K562 (cell line): ENCODE data around the gene SRRM4. TPM values are rescaled to one million over a fixed set of nuclear protein-coding genes. Genes with fewer than 3 reads are reported as not detected.

ENCODE experiments used
- ATAC-seq: fragments of 200-7000 bp; cut with Tn5 transposase; 3 replicates; pipeline ENCODE4 v1.9.1; 2020; ENCODE audit warnings: moderate library complexity
- BruUV-seq: library from RNA; stranded (reverse); fragments of 400-500 nt; replicated peaks from 2 replicates; lab custom pipeline; 2021; lab: Mats Ljungman, UMichigan
- CTCF ChIA-PET: fragments of 300-600 bp; formaldehyde crosslinking; extraction: SDS; loops from one replicate; lab custom pipeline; 2021; ENCODE audit warnings: low intra/inter-chr PET ratio; lab: Yijun Ruan, JAX
- POLR2A ChIA-PET: fragments of 300-600, 350-650 bp; sonication (Branson Sonifier 250); formaldehyde crosslinking; extraction: SDS; loops from one replicate; lab custom pipeline; 2021; ENCODE audit warnings: antibody characterized with exemption, inconsistent platforms; lab: Yijun Ruan, JAX
- DNase-seq, 4 experiments: peaks; one replicate each; pipeline versions ENCODE4 v3.0.0 to v3.0.0-alpha.2; 2011 to 2018; ENCODE audit warnings: low spot score in 3 of 4, mixed read lengths in 3 of 4; ENCODE audit errors: extremely low read depth in 1 of 4
- FAIRE-seq: peaks from 2 replicates; lab custom pipeline; 2011; peaks lifted over from hg19 to GRCh38; lab: Jason Lieb, UNC
- H2AFZ ChIP-seq: 2 replicates; pipeline ENCODE4 v1.6.0; 2011; ENCODE audit warnings: low read depth, low read length, control low read depth, inconsistent platforms
- H3K27ac ChIP-seq: fragments of 200-600 bp; 3 replicates; pipeline ENCODE4 v1.8.0; 2011; ENCODE audit warnings: low read depth, mild to moderate bottlenecking, control low read depth, inconsistent platforms, low read length, moderate library complexity, mixed read lengths; ENCODE audit errors: extremely low read depth
- H3K27me3 ChIP-seq, 2 experiments: fragments of 300-600 bp in 1 of 2; 2 replicates in 1 of 2; 3 replicates in 1 of 2; pipeline versions ENCODE4 v1.6.0 to v1.8.0; 2011; ENCODE audit warnings: inconsistent platforms in 2 of 2, low read length in 2 of 2, mild to moderate bottlenecking in 1 of 2, mixed read lengths in 1 of 2, moderate library complexity in 1 of 2; ENCODE audit not compliant: control insufficient read depth in 2 of 2, insufficient read depth in 2 of 2
- H3K36me3 ChIP-seq: fragments of 300-600 bp; 3 replicates; pipeline ENCODE4 v1.8.0; 2011; ENCODE audit warnings: mild to moderate bottlenecking, low read length, inconsistent platforms; ENCODE audit not compliant: control insufficient read depth, insufficient read depth
- H3K4me1 ChIP-seq, 2 experiments: fragments of 200-600 bp in 1 of 2; replicated peaks in 1 of 2; 2 replicates in 1 of 2; 3 replicates in 1 of 2; pipeline versions ENCODE4 v1.5.1 to v1.8.0; 2011; ENCODE audit warnings: inconsistent platforms in 2 of 2, low read length in 2 of 2, mild to moderate bottlenecking in 1 of 2, mixed read lengths in 1 of 2, moderate library complexity in 1 of 2; ENCODE audit not compliant: control insufficient read depth in 2 of 2, insufficient read depth in 2 of 2
- H3K4me2 ChIP-seq: 2 replicates; pipeline ENCODE4 v1.6.1; 2011; ENCODE audit warnings: low read length, control low read depth, inconsistent platforms, mixed read lengths; ENCODE audit not compliant: insufficient read depth
- H3K4me3 ChIP-seq: fragments of 200-600 bp; sonication (generic), shearing (Covaris generic); 2 replicates; pipeline ENCODE4 v1.5.1; 2016; ENCODE audit warnings: control low read depth, inconsistent platforms
- H3K79me2 ChIP-seq: fragments of 200-600 bp; 3 replicates; pipeline ENCODE4 v1.8.0; 2011; ENCODE audit warnings: low read length, inconsistent platforms; ENCODE audit not compliant: control insufficient read depth, insufficient read depth
- H3K9ac ChIP-seq, 2 experiments: 2 replicates each; pipeline versions ENCODE4 v1.6.0 to v1.6.1; 2011; ENCODE audit warnings: low read depth in 2 of 2, low read length in 2 of 2, control low read depth in 1 of 2, inconsistent platforms in 1 of 2, mild to moderate bottlenecking in 1 of 2, mixed read lengths in 1 of 2; ENCODE audit not compliant: insufficient read depth in 1 of 2
- H3K9me1 ChIP-seq: one replicate; pipeline ENCODE4 v1.6.0; 2011; ENCODE audit warnings: inconsistent platforms, mild to moderate bottlenecking, low read length, moderate library complexity; ENCODE audit not compliant: control insufficient read depth, insufficient read depth
- H3K9me3 ChIP-seq: replicated peaks from 2 replicates; pipeline ENCODE4 v1.5.1; 2011; ENCODE audit warnings: low read depth, low read length, inconsistent platforms; ENCODE audit not compliant: control insufficient read depth, insufficient read depth
- H4K20me1 ChIP-seq: replicated peaks from 2 replicates; pipeline ENCODE4 v1.6.1; 2011; ENCODE audit warnings: low read length, inconsistent platforms, mixed read lengths; ENCODE audit not compliant: control insufficient read depth, insufficient read depth
- ARHGAP35 ChIP-seq: fragments of 450-650 bp; IDR thresholded peaks from 2 replicates; pipeline ENCODE4 v1.6.1; 2018; ENCODE audit not compliant: partially characterized antibody
- CAMTA2 ChIP-seq: fragments of 250-450 bp; sonication (Bioruptor Pico); conservative IDR thresholded peaks from 2 replicates; pipeline ENCODE4 v1.5.1; 2022
- CCNT2 ChIP-seq: IDR thresholded peaks from 2 replicates; pipeline ENCODE4 v1.6.1; 2011; ENCODE audit warnings: borderline replicate concordance, low read depth, mild to moderate bottlenecking, moderate library complexity, mixed read lengths, low read length; ENCODE audit not compliant: insufficient read length; ENCODE audit errors: extremely low read depth
- EZH2 ChIP-seq: IDR thresholded peaks from 2 replicates; pipeline ENCODE4 v1.6.1; 2012; ENCODE audit warnings: low read depth, mild to moderate bottlenecking, inconsistent platforms, low read length, borderline replicate concordance
- FOXP4 ChIP-seq: sonication (generic); formaldehyde crosslinking; IDR thresholded peaks from 2 replicates; pipeline ENCODE4 v1.8.0; 2022; ENCODE audit warnings: mild to moderate bottlenecking, missing genetic modification reagents, borderline replicate concordance
- NFXL1 ChIP-seq: fragments of 450-650 bp; formaldehyde crosslinking; IDR thresholded peaks from 2 replicates; pipeline ENCODE4 v1.4.0; 2021; ENCODE audit warnings: mild to moderate bottlenecking
- RFX1 ChIP-seq: fragments of 450-650 bp; IDR thresholded peaks from 2 replicates; pipeline ENCODE4 v1.6.1; 2016; ENCODE audit warnings: mild to moderate bottlenecking, moderate library complexity
- SPI1 ChIP-seq: IDR thresholded peaks from 2 replicates; pipeline ENCODE4 v1.6.1; 2011; ENCODE audit warnings: low read depth, low read length, control low read depth, borderline replicate concordance
- ZBTB7A ChIP-seq: IDR thresholded peaks from 2 replicates; pipeline ENCODE4 v1.6.1; 2011; ENCODE audit warnings: low read depth, mild to moderate bottlenecking, low read length, moderate library complexity, borderline replicate concordance; ENCODE audit not compliant: control insufficient read depth
- ZFX ChIP-seq: sonication (generic); formaldehyde crosslinking; IDR thresholded peaks from 2 replicates; pipeline ENCODE4 v1.8.0; 2022; ENCODE audit warnings: mild to moderate bottlenecking, missing genetic modification reagents, moderate library complexity
- ZNF174 ChIP-seq: fragments of 250-450 bp; sonication (Bioruptor Pico); IDR thresholded peaks from 2 replicates; pipeline ENCODE4 v1.4.0; 2020; ENCODE audit warnings: mild to moderate bottlenecking
- WGBS: fragments of 100-300 bp; shearing (Covaris generic); methylation state at CpG from one replicate; pipeline ENCODE4 v1.1.6; 2016; ENCODE audit warnings: low coverage, mixed read lengths; ENCODE audit not compliant: insufficient coverage; ENCODE audit errors: missing lambda C conversion rate; 5-methylcytosine and 5-hydroxymethylcytosine counted together
- in situ Hi-C: fragments of 300-500 bp; cut with MboI; formaldehyde crosslinking; loops from 4 replicates; pipeline ENCODE4 v1.15.0; 2018; ENCODE audit warnings: inconsistent platforms, mixed read lengths
- intact Hi-C: fragments of 100-400 bp; cut with micrococcal nuclease; formaldehyde crosslinking; loops from 2 replicates; pipeline ENCODE4 v1.14.2; 2022
- polyA plus RNA-seq, 8 experiments: library from polyadenylated mRNA; depleted of rRNA in 4 of 8; stranded (reverse) in 5 of 8; unstranded in 3 of 8; fragments of >200 nt; fragmentation: Nextera tagmentation in 2 of 8; fragmentation: Illumina TruSeq in 1 of 8; extraction: Ambion mirVana in 2 of 8; extraction: Trizol in 1 of 8; gene quantifications; 2 replicates each; pipeline versions ENCODE4 v1.2.1 to v1.2.3, GENCODE V29; 2011 to 2014; ENCODE audit warnings: inconsistent platforms in 1 of 8, missing spikeins in 1 of 8
- total RNA-seq, 7 experiments: library from RNA; depleted of rRNA in 6 of 7; stranded (reverse); fragments of >200 nt in 6 of 7; fragmentation: Illumina TruSeq in 2 of 7; extraction: Trizol in 2 of 7; gene quantifications; 2 replicates each; pipeline versions ENCODE4 v1.2.1 to v1.2.3, GENCODE V29; 2011 to 2021; ENCODE audit warnings: low replicate concordance in 1 of 7
- TF ChIP-seq, protein P1 (sequence below): fragments of 250-450 bp; sonication (Bioruptor Pico); IDR thresholded peaks from 2 replicates; pipeline ENCODE4 v1.5.0; 2022; ENCODE audit warnings: mild to moderate bottlenecking

SRRM4 gene
- total and polyA plus RNA-seq, 9 of the 15 experiments (the other 6 are each of a cell fraction or from before 2014, with no cell fraction given), result not detected

- TF ChIP-seq FOXP4 (CRISPR knock-in tag) (no peak), CCNT2 (no peak), ZFX (CRISPR knock-in tag) (no peak), ZBTB7A (no peak), EZH2 (no peak), RFX1 (no peak), ARHGAP35 (no peak), SPI1 (no peak), ZNF174 (no peak), CAMTA2 (CRISPR knock-in tag) (no peak), NFXL1 (CRISPR knock-in tag) (no peak)
- TF ChIP-seq, protein P1, sequence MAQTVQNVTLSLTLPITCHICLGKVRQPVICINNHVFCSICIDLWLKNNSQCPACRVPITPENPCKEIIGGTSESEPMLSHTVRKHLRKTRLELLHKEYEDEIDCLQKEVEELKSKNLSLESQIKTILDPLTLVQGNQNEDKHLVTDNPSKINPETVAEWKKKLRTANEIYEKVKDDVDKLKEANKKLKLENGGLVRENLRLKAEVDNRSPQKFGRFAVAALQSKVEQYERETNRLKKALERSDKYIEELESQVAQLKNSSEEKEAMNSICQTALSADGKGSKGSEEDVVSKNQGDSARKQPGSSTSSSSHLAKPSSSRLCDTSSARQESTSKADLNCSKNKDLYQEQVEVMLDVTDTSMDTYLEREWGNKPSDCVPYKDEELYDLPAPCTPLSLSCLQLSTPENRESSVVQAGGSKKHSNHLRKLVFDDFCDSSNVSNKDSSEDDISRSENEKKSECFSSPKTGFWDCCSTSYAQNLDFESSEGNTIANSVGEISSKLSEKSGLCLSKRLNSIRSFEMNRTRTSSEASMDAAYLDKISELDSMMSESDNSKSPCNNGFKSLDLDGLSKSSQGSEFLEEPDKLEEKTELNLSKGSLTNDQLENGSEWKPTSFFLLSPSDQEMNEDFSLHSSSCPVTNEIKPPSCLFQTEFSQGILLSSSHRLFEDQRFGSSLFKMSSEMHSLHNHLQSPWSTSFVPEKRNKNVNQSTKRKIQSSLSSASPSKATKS (CRISPR knock-in tag), result no peak
- no peaks in the 10 kb centered on the region for H3K36me3 ChIP-seq
- ATAC-seq (no peak), DNase-seq (no peak), FAIRE-seq (no peak)
- no peak overlapping the region for H3K9ac ChIP-seq
- ChIA-PET POLR2A (no interaction called here), CTCF (no interaction called here)
- H3K9me3 ChIP-seq, result no peaks in the 10 kb centered on the region
- BruUV-seq, result no TSS peak
- in situ Hi-C loops, result no loop called here
- H3K79me2 ChIP-seq, result no peaks in the 10 kb centered on the region
- H3K27ac ChIP-seq, result no peak overlapping the region
- 0% methylated on average over 10 of the region's 10 CpGs for WGBS
- H2AFZ ChIP-seq, result no peak overlapping the region
- intact Hi-C loops, result no loop called here
- no peak overlapping the region for H3K4me3 ChIP-seq
- H4K20me1 ChIP-seq, result no peaks in the 10 kb centered on the region; the same call in 1 of the 2 replicates
- no peaks in the 10 kb centered on the region for H3K4me1 ChIP-seq
- H3K27me3 ChIP-seq, result no peaks in the 10 kb centered on the region
- H3K4me2 ChIP-seq, result no peak overlapping the region
- H3K9me1 ChIP-seq, result no peaks in the 10 kb centered on the region
Measured at GRCh38 chr12:119088685-119089379, 107.5 kb downstream of the SRRM4 start.
